ENCODE measurements around the gene WNT5B.

WNT5B gene

GRCh38 chr12:1607940-1608712, 20.9 kb upstream of the WNT5B start:
- no peak for FAIRE-seq
- DNase-seq (ENCODE audit: insufficient read length, low spot score), result no peak
- TF ChIP-seq POU2F2 (IDR thresholded peaks at IDR 0.05; ENCODE audit: low read depth, low read length) (no peak), POLR2AphosphoS5 (IDR thresholded peaks at IDR 0.05; ENCODE audit: low read depth, low read length) (no peak), TAF1 (IDR thresholded peaks at IDR 0.05; ENCODE audit: low read depth, low read length) (no peak), PAX5 (IDR thresholded peaks at IDR 0.05; ENCODE audit: insufficient read depth, low read length, severe bottlenecking) (no peak), SPI1 (IDR thresholded peaks at IDR 0.05; ENCODE audit: low read depth, low read length) (no peak), POLR2A (IDR thresholded peaks at IDR 0.05; ENCODE audit: low read depth, low read length) (no peak)

- DNase-seq (ENCODE audit: insufficient read length, low spot score) (no peak), FAIRE-seq (no peak)
- peak; percentile 7; the same call in 1 of the 2 replicates for TF ChIP-seq SPI1 (IDR thresholded peaks at IDR 0.05; ENCODE audit: low read depth, low read length)
- TF ChIP-seq POLR2AphosphoS5 (IDR thresholded peaks at IDR 0.05; ENCODE audit: low read depth, low read length), result no peak
- no peak for TF ChIP-seq POLR2A (IDR thresholded peaks at IDR 0.05; ENCODE audit: low read depth, low read length)
- no peak for TF ChIP-seq TAF1 (IDR thresholded peaks at IDR 0.05; ENCODE audit: low read depth, low read length)
These were observed 20.3 kb upstream of the WNT5B start for GRCh38 chr12:1608713-1609119.

GRCh38 chr12:1610072-1610643, 18.9 kb upstream of the WNT5B start:
- TF ChIP-seq TAF1 (IDR thresholded peaks at IDR 0.05; ENCODE audit: low read depth, low read length) (no peak), POU2F2 (IDR thresholded peaks at IDR 0.05; ENCODE audit: low read depth, low read length) (no peak), PAX5 (IDR thresholded peaks at IDR 0.05; ENCODE audit: insufficient read depth, low read length, severe bottlenecking) (no peak), POLR2A (IDR thresholded peaks at IDR 0.05; ENCODE audit: low read depth, low read length) (no peak), POLR2AphosphoS5 (IDR thresholded peaks at IDR 0.05; ENCODE audit: low read depth, low read length) (no peak)
- DNase-seq (ENCODE audit: insufficient read length, low spot score) (no peak), FAIRE-seq (no peak)

GRCh38 chr12:1611803-1612572, 17.0 kb upstream of the WNT5B start:
- no peak for DNase-seq (ENCODE audit: insufficient read length, low spot score)
- TF ChIP-seq POU2F2 (IDR thresholded peaks at IDR 0.05; ENCODE audit: low read depth, low read length) (no peak), TAF1 (IDR thresholded peaks at IDR 0.05; ENCODE audit: low read depth, low read length) (no peak), POLR2A (IDR thresholded peaks at IDR 0.05; ENCODE audit: low read depth, low read length) (no peak), PAX5 (IDR thresholded peaks at IDR 0.05; ENCODE audit: insufficient read depth, low read length, severe bottlenecking) (no peak), POLR2AphosphoS5 (IDR thresholded peaks at IDR 0.05; ENCODE audit: low read depth, low read length) (no peak), SPI1 (IDR thresholded peaks at IDR 0.05; ENCODE audit: low read depth, low read length) (no peak)

GRCh38 chr12:1613860-1614259, 15.2 kb upstream of the WNT5B start:
- FAIRE-seq, result no peak
- DNase-seq (ENCODE audit: insufficient read length, low spot score), result no peak
- TF ChIP-seq POLR2AphosphoS5 (IDR thresholded peaks at IDR 0.05; ENCODE audit: low read depth, low read length) (no peak), POLR2A (IDR thresholded peaks at IDR 0.05; ENCODE audit: low read depth, low read length) (no peak), PAX5 (IDR thresholded peaks at IDR 0.05; ENCODE audit: insufficient read depth, low read length, severe bottlenecking) (no peak), POU2F2 (IDR thresholded peaks at IDR 0.05; ENCODE audit: low read depth, low read length) (no peak), TAF1 (IDR thresholded peaks at IDR 0.05; ENCODE audit: low read depth, low read length) (no peak), SPI1 (IDR thresholded peaks at IDR 0.05; ENCODE audit: low read depth, low read length) (no peak)

More at GRCh38 chr12:1611803-1612572, 17.0 kb upstream of the WNT5B start:
- FAIRE-seq, result no peak

DNA sequence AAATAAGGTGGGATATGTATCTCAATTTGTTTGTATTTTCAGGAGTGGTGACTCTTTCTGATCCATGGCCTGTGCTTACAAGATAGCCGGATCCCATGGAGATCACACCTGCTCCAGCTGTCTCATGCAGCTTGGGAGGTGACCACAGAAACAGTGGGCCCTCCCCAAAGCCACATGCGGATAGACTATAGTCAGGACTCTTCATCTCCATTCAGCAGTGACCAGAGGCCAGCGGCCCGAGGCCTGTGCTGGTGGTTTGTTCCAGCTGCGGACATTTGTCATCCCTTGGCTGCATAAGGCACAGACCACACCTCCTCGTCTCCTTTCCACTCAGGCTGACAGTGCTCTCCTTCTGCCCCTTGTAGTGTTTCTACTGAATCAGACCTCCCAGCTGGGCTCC, 14.7 kb upstream of the WNT5B start:
- no peak for DNase-seq (ENCODE audit: insufficient read length, low spot score)
- TF ChIP-seq POU2F2 (IDR thresholded peaks at IDR 0.05; ENCODE audit: low read depth, low read length), result no peak
- no peak for TF ChIP-seq SPI1 (IDR thresholded peaks at IDR 0.05; ENCODE audit: low read depth, low read length)
- TF ChIP-seq POLR2A (IDR thresholded peaks at IDR 0.05; ENCODE audit: low read depth, low read length), result no peak
- no peak for TF ChIP-seq POLR2AphosphoS5 (IDR thresholded peaks at IDR 0.05; ENCODE audit: low read depth, low read length)
- no peak for TF ChIP-seq TAF1 (IDR thresholded peaks at IDR 0.05; ENCODE audit: low read depth, low read length)
- TF ChIP-seq PAX5 (IDR thresholded peaks at IDR 0.05; ENCODE audit: insufficient read depth, low read length, severe bottlenecking), result no peak
- FAIRE-seq, result no peak

GRCh38 chr12:1616233-1617066, 12.6 kb upstream of the WNT5B start:
- no peak for DNase-seq (ENCODE audit: insufficient read length, low spot score)
- TF ChIP-seq SPI1 (IDR thresholded peaks at IDR 0.05; ENCODE audit: low read depth, low read length) (peak; percentile 82), POU2F2 (IDR thresholded peaks at IDR 0.05; ENCODE audit: low read depth, low read length) (no peak)
- peak; percentile 90 for FAIRE-seq

DNA sequence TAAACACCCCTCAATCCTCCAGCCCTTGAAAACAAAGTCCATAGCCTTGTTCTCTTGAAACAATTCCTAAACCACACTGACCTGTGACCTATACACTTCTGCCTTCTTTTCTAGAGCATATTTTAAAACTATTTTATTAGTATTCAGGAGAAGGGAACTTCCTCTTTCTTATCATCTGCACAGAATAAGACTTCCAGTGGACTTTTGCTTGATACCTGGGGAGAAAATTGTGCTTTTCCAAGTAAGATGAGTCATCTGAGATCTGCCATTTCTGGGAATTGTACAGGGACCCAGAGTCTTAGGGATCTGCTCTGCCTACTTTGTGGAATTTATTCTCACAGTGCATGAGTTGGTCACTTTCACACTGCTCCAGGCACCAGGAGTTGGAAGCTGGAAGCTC, 10.5 kb upstream of the WNT5B start:
- no peak for FAIRE-seq
- no peak for DNase-seq (ENCODE audit: insufficient read length, low spot score)

More for the DNA sequence above, 10.5 kb upstream of the WNT5B start:
- TF ChIP-seq POLR2A (IDR thresholded peaks at IDR 0.05; ENCODE audit: low read depth, low read length) (no peak), PAX5 (IDR thresholded peaks at IDR 0.05; ENCODE audit: insufficient read depth, low read length, severe bottlenecking) (no peak), POU2F2 (IDR thresholded peaks at IDR 0.05; ENCODE audit: low read depth, low read length) (no peak), POLR2AphosphoS5 (IDR thresholded peaks at IDR 0.05; ENCODE audit: low read depth, low read length) (no peak), SPI1 (IDR thresholded peaks at IDR 0.05; ENCODE audit: low read depth, low read length) (peak; percentile 31; the same call in 1 of the 2 replicates), TAF1 (IDR thresholded peaks at IDR 0.05; ENCODE audit: low read depth, low read length) (no peak)

Measured in GM12891 (cell line).